GDM1 (cell line): ENCODE results near the gene CTSC.
"Not testable (repeated sequence)": the region's sequence is repeated elsewhere in the genome, so short reads cannot be mapped to it uniquely, and the experiment has no call there.

ENCODE experiments used
- DNase-seq: peaks from one replicate; lab custom pipeline; 2025; lab: John Stamatoyannopoulos, UW

The CTSC gene

GRCh38 chr11:88352139-88352538 lies 14.6 kb upstream of the CTSC start:
- DNase-seq, result no peak

DNA sequence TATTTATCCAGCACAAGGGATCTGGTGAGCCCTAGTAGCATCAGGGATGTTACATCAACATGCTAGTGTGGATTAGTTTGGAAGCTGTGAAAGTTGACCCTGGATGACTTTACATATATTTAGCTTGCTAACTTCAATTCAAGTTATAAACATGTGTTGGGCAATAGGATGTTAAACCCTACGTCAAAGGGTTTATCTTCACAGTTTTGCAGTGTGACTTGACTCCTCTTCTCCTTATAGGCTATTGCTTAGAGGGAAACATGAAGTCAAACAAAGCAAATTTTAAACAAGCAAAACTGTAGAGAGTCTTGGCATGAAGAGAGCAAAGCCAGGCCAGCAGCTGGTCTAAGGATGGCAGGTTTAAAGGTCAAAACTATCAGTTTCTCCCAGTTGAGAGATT lies 11.3 kb upstream of the CTSC start:
- DNase-seq, result no peak

DNA sequence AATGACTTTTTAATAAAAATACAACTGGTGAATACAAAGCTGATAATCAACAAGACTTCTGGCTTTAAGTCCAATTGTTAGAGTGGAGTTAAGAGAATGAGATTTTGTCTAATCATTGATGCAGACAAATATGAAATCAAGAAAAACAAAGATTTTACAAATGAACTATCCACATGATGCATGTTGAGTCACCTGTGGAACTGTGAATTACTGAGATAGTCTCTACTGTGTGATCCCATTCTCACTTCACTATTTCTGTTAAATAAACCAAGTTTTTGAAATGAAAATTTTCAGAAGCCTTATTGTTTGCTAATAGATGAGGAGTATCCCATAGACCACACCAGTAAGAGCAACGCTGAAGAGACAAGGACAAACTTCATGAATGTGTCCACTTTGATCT lies 8.4 kb upstream of the CTSC start:
- no peak for DNase-seq

GRCh38 chr11:88345408-88345807 lies 7.9 kb upstream of the CTSC start:
- peak; percentile 16 for DNase-seq

DNA sequence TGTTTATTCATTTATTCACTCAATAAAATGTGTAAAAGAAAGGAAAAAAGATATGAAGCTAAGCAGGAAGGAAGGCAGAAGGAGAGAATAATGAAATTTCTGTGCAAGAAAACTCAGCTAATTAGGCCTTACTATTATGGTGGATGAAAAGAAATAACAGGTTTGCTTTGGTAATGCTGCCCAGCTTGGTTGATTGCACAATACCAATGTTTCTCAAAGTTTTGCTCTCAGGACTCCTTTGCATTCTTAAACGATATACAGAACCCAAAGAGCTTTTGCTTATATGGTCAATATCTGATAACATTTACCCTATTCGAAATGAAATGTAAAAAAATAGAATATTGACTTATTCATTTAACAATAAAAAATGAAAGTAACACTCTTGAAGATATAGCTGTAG lies 7.3 kb upstream of the CTSC start:
- no peak for DNase-seq

- DNase-seq, result no peak
These were observed 4.2 kb upstream of the CTSC start for GRCh38 chr11:88341522-88342251.

DNA sequence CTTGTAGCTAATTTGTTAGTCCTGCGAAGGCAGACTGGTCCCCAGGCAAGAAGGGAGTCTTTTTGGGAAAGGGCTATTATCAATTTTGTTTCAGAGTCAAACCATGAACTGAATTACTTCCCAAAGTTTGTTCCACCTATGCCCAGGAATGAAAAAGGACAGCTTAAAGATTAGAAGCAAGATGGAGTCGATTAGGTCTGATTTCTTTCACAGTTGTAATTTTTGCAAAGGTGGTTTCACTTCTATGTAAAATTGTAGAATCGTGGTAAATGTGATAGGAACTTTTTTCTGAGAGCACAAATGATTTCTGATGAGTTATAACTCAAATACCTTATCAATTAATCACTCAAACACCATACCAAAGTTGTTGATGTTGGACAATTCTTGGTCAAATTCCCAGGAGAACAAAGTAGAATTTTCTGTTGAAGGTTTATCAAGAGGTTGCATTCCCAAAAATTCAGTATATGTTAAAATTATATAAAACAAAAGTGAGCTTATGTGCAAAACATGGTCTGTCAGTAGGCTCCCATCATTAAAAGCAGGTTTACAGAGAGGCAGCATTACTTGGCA lies 2.9 kb upstream of the CTSC start:
- no peak for DNase-seq

DNA sequence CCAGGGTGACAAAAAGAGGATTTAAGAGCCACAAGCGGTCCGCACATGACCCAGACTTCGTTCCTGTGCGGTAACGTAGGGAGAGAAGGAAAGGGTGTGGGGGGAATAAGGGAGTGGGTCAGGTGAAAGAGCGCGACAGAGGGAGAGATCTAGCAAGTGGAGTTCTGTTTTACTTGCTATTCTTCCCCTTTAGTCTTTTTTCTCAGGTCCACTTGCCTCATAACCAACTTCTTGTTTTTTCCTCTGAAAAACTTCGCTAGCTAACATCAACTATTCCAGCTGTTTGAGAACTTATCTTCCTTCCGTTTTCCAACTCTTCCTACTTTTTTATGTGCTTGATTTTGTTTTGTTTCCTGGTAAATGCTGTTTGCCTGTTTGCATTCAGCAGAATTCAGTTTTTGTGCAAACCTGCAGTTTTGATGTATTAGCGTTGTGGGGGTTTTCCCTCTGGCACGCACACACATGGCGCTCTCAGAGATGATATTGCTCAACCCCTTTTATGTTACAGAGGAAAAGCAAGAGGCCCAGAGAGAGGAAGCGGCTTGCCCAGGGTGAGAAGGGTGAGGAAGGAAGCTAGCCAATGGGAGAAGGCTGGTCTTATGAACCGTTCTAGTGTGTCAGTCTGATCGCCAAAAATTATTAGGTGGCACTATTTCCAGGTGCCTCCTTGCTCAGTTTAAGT lies 592 bp upstream of the CTSC start:
- peak; percentile 72 for DNase-seq

- DNase-seq, result no peak
These were observed 2.3 kb downstream of the CTSC start for GRCh38 chr11:88335284-88335683.

DNA sequence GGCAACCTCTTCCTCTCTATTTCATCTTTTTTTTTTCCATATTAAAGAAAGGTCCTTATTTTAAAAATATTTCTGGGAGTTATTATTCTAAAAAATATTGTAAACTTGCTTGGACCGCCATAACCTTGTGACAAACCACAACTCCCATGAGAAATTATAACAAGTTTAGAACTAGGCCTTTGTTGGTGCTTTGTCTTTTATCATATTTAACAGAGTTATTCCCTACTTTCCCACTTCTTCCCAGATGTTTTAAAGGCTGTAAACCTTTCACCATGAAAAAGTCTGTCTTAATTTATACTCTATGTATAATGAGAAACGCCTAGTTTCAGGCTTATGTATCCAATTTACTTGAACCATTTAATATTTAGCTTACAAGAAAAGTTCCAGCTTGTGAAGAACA lies 3.7 kb downstream of the CTSC start:
- DNase-seq, result no peak

GRCh38 chr11:88332851-88333250 lies 4.7 kb downstream of the CTSC start:
- DNase-seq, result no peak

- DNase-seq, result no peak
These were observed 6.6 kb downstream of the CTSC start for GRCh38 chr11:88330826-88331428.

DNA sequence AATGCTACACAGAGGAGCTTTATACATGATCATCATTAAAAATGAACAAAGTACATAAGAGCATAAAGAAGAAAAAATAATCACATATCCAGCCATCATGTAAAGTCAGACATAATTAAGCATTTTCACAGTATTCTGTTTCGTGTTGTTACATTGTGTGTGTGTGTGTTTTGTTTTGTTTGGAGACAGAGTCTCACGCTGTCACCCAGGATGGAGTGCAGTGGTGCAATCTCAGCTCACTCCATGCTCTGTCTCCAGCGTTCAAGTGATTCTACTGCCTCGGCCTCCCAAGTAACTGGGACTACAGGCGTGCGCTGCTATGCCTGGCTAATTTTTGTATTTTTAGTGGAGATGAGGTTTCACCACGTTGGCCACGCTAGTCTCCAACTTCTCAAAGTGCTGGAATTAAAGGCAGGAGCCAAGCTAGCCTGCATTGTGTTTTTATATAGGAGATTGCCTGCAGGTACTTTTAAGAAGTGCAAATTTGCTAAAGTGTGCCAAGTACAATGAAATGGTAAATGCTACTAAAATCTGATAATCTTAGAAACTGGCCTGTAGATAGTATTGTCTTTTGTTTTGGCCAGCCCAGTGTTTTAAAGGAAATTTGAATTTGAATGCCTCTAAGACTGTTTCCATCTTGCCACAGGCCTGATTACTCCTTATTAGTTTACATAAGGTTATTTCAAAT lies 7.8 kb downstream of the CTSC start:
- no peak for DNase-seq

DNA sequence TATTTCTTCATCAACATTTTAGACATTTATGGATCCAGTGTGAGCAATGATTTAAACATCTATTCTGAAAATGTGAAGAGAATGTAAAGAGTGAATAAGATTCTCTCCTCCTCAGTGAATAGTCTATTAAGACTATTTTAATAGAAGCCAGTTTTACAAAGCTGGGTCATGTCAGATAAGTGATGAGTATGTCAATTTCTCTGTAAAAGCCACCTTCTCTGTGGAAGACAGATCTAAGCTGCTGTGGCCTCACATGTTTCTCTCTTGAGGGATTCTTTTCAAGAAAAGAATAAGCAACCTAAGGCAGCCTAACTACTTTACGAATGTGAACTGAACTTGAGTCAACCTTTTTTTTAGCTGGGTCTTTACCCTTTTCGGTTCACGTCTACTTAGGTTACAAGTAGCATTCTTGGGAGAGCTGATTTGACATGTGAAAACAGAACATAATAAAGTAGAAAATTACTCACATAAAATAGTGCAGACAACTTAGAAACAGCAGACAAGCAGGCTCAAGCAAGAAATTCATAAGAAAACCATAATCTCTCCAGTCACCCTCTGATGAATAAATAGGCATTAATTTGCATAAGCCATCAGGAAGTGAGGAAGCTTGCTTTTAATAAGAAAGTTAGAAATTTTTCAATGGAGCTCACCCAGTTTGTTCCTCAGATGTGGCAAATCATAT lies 9.9 kb downstream of the CTSC start:
- DNase-seq, result no peak

DNA sequence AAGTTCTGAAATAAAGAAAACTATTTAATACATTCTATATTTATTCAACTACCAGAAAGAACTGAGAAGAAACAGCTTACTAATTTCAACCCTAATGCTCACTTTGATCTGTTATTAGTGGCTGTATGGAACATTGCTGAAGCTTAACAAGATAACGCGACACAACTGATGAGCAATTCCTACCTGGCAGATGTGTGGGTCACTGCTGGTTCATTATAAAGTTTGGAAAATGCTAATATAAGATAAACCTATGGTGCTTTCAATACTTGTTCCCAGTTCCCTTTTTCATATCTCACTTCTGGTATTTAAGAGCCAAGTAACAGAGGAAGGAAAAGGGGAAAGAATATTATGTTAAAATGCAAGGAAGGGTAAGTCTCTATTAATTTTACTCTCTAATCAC lies 10.5 kb downstream of the CTSC start:
- no peak for DNase-seq

- DNase-seq, result no peak
These were observed 11.4 kb downstream of the CTSC start for GRCh38 chr11:88326099-88326498.

GRCh38 chr11:88324562-88325345 lies 12.8 kb downstream of the CTSC start:
- no peak for DNase-seq

DNA sequence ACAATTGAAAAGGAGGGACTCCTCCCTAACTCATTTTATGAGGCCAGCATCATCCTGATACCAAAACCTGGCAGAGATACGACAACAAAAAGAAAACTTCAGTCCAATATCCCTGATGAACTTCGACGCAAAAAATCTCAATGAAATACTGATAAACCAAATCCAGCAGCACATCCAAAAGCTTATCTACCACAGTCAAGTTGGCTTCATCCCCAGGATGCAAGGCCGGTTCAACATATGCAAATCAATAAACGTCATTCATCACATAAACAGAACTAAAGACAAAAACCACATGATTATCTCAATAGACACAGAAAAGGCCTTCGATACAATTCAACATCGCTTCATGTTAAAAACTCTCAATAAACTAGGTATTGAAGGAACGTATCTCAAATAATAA lies 14.7 kb downstream of the CTSC start:
- DNase-seq, result not testable (repeated sequence)

- DNase-seq, result not testable (repeated sequence)
These were observed 16.1 kb downstream of the CTSC start for GRCh38 chr11:88321412-88321811.

DNA sequence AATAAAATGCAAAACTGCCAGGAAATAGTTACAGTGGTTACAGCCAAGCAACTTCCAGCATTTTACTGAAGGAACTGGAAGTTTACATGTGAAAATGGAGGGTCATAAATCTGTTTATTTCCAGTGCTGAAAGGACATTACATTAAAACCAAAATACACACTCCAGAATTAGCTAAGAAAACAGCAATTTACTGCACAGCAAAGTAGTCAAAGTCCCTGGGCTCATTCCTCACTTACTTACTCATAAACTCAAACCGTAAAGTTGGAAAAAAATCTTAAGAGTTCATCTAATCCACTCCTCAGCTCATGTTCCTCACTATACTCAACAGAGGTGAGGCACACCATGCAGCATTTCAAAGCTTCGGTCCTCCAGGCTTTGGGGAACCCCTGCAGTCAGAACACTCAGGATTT lies 17.4 kb downstream of the CTSC start:
- DNase-seq, result no peak

DNA sequence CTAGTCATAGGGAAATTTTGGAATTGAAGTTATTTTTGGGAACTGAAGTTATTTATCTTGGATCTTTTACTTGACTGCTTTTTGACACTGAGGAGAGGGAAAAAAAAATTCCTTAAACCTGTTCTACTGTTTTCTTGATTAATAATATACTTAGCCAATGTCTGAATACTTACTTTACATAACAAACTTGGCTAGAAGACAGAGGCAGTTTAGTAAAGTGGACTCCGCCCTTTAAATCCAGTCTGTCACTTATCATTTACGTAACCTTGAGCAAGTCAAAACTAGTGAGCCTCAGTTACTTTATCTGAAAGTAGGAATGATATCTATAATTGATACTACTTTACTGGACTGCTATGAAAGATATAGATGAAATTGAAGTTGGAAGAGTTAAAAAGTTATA lies 19.5 kb downstream of the CTSC start:
- no peak for DNase-seq
